Left lobe of liver (tissue), 2 donors: Measurements from ENCODE around the gene STK32C. TPM values are rescaled to one million over a fixed set of nuclear protein-coding genes. Genes with fewer than 3 reads are reported as not detected.

Experiments
- ATAC-seq: fragments of 200-7000 bp; cut with Tn5 transposase; one replicate; pipeline ENCODE4 v1.9.1; 2020; ENCODE audit warnings: mild to moderate bottlenecking, moderate library complexity
- DNase-seq: peaks from one replicate; pipeline ENCODE4 v3.0.0-alpha.2; 2020; ENCODE audit warnings: low spot score
- total RNA-seq: library from RNA; stranded (reverse); gene quantifications from one replicate; pipeline ENCODE4 v1.2.1, GENCODE V29; 2021
- donor health status: DM: no; HTN: no; CAD: no; lungs with moderate emphysema.
- donor health status: DM: no; HTN: yes; CAD: no.

The STK32C gene
- total RNA-seq, 1 donor from 2014 or later: 3.3 TPM

- ATAC-seq (no peak), DNase-seq (no peak)
Observed at GRCh38 chr10:132250481-132251475, 57.0 kb downstream of the STK32C start.

DNA sequence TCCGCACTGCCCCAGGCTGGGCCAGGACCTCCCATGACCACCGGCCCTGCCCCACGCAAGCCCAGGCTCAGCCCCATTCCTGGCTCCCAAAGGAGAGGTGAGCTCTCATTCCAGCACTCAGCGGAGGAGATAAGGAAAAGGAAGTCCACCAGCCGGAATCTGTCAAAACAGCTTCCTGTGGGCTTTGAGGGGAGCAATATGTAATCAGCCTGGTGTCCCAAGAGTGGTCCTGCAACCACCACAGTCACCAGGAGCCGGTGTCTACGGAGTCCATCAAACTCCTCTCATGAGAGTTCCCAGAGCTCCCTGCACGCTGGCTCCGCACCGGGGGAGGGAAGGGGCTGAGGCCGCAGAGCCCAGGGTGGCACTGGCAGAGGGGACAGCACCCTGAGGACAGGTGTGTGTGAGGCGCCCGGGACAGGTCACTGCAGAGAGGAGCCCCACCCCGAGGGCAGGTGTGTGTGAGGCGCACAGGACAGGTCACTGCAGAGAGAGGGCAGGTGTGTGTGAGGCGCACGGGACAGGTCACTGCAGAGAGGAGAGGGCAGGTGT, 57.9 kb downstream of the STK32C start:
- ATAC-seq (no peak), DNase-seq (no peak)

DNA sequence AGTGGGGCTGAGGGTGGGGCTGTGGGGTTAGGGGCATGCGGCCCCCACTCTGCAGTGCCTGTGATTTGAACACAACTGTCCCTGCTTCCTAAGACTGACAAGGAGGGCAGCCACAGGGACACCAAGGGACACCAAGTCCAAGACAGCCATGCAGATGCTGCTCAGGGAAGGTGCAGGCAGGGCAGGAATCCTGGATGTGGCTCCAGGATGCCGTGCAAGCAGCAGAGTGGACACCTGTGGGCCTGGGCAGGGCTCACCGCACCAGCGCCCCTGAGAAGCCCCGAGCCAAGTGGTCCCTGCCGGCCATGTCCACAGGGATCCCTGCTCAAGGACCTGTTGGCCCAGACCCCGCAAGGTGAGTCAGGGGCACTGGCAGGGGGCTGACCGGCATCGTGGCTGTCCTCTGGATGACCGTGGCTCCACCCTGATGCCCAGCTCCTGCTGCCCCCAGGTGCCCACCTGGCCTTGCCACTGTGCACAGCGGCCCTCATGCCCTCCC, 58.5 kb downstream of the STK32C start:
- DNase-seq (no peak), ATAC-seq (no peak)

DNA sequence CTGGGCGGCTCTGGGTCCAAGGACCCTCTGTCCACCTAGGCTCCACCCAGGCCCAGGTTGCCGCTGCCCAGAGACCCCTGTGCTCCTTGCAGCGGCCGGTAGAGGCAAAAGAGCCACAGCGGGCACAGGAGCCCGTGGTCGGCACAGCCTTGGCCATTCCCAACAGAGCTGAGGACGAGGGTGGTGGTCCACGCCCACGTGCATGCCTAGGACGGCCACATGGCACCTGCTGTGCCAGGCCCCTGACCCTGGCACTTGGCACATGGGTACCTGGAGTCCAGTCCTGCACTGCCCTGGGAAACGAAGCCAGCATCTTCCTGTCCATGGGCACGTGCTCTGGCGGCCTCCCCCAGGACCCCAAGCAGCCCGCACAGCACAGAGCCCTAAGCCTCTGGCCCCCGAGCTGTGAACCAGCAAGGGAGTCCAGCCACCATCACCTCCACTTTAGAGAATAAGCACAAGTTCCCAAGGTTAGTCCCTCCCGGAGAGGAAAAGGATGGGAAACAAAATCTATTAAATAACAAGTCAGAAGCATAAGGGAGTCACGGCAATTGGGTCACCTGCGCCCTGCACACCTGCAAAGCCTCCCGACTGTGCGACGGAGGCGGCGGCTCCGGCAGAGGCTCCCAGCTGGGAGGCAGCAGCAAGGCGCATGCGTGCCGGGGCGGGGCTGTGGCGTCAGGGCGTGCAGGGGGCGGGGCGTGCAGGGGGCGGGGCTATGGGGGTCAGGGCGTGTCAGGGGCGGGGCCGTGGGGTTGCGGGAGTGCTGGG, 59.1 kb downstream of the STK32C start:
- peak; percentile 59 for ATAC-seq
- no peak for DNase-seq

- ATAC-seq: no peak
- no peak for DNase-seq
Observed at GRCh38 chr10:132247943-132248342, 59.8 kb downstream of the STK32C start.

GRCh38 chr10:132246296-132246695, 61.5 kb downstream of the STK32C start:
- ATAC-seq (no peak), DNase-seq (no peak)

DNA sequence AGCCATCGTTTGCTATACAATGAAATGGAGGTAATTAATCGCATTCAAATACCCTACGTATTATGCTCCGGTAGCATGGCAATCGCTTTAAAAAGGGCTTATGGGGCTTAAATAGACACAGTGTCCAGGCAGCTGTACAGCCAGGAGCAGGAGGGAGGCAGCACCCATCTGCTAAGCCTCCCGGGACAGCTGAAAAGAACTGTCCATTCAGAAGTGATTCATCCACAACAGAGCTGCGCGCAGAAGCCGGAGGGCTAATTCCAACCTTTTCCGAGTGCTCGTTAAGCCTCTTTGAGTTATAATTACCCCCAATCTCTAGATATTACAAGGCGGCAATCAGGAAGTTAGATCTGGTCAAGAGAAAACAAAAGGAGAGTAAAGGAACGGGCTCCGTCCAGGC, 62.7 kb downstream of the STK32C start:
- DNase-seq: no peak
- ATAC-seq: no peak

GRCh38 chr10:132243626-132244025, 64.1 kb downstream of the STK32C start:
- ATAC-seq (no peak), DNase-seq (no peak)

GRCh38 chr10:132243141-132243540, 64.6 kb downstream of the STK32C start:
- no peak for ATAC-seq
- DNase-seq: no peak

- no peak for ATAC-seq
- DNase-seq: no peak
Observed at GRCh38 chr10:132242103-132242840, 65.5 kb downstream of the STK32C start.

DNA sequence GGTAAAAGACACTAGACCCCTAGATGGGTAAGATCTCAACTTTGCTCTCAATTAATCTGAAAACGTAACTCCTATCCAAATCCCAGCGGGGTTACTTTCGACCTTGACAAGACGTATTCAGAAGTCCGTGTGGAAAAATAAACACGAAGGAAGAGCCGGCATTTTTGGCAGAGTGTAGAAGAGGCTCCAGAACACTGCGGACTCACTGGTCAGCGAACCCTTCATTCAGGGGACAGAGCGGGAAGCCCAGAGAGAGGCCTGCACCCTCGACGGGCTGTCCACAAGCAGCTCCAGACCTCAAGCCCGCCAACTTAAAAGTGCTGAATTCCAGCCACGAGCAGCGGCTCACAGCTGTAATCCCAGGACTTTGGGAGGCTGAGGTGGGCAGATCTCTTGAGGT, 66.3 kb downstream of the STK32C start:
- ATAC-seq (no peak), DNase-seq (no peak)

GRCh38 chr10:132241086-132241485, 66.7 kb downstream of the STK32C start:
- DNase-seq: no peak
- ATAC-seq: no peak

- no peak for ATAC-seq
- no peak for DNase-seq
Observed at GRCh38 chr10:132240581-132240980, 67.2 kb downstream of the STK32C start.

GRCh38 chr10:132240156-132240555, 67.6 kb downstream of the STK32C start:
- DNase-seq: no peak

DNA sequence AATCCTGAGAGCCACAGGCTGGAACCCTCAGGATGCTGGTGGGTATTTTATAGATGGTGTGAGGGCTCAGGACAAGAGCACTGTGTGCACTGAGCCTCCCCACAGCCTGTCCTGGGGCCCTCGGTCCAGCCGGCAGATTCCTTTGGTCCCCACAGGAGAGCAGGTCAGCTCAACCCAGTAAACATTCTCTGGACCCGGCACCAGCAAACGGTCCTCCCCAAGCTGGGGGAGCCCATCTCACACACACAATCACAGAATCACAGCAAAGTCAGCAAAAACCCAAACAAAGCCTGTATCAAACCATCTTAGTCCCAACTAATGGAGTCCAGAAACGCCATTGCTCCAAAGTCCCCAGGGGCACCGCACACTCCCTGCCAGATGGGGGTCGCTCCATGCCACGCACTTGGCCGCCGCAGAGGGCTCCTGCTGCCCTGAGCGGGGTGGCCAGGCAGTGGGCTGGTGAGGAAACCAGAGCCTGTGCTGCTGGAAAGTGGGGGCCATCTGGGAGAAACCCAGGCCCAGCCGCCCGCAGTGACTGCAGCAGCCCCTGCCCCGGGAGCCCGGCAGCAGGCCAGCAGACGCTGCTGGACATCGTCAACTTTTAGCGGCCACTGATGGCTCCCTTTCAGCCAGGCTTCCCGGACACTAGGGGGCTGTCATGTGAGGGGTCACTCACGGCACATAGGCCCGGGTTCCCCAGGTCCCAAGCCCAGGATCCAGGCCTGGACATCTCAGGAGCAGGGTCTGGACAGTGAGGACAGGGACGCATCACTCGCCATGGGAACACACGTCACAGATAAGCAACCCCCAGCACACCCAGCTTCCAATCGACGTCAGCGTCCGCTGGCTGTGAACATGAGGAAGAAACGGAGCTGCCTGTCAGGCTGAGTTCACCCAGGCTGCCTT, 68.4 kb downstream of the STK32C start:
- peak; percentile 47 for ATAC-seq
- no peak for DNase-seq

More at GRCh38 chr10:132240156-132240555, 67.6 kb downstream of the STK32C start:
- ATAC-seq: no peak

DNA sequence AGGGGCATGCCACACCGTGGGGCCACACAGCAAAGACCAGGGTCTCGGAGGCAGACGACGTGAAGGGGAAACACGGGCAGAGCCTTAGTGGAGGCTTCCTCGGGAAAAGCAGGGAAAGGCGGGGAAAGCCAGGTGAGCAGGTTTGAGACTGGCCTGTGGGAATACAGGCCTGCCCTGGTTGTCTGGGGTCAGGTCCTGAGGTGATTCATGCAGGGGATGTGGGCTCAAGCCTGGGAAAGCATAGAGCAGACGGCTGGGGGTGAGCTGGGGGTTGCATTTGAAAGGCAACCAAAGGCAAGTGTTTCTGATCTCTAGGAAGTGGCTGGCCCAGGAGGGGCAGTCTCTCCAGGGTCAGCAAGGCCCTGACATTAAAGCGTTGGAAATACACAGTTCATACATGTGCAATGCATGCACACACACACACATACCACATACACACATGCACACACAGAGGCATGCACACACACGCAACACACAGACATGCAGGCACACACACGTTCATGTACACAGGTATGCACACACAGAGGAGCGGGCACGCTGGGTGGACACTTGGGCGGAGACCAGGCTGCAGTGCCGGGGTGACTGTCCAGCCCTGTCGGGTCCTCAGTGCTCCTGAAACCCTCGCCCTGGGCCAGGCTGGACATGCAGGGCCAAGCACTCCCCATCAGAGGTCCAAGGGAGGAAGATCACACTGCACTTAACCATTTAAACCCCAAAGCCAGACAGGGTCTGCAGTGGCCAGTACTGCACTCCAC, 69.2 kb downstream of the STK32C start:
- DNase-seq: no peak

GRCh38 chr10:132237871-132238270, 69.9 kb downstream of the STK32C start:
- DNase-seq: no peak
- ATAC-seq: no peak

More for the DNA sequence above, 69.2 kb downstream of the STK32C start:
- ATAC-seq: no peak

- ATAC-seq (no peak), DNase-seq (no peak)
Observed at GRCh38 chr10:132237396-132237795, 70.4 kb downstream of the STK32C start.

- ATAC-seq (no peak), DNase-seq (no peak)
Observed at GRCh38 chr10:132236881-132237280, 70.9 kb downstream of the STK32C start.
